A549 (cell line): ENCODE data around the gene CSMD2. TPM values are rescaled to one million over a fixed set of nuclear protein-coding genes. Genes with fewer than 3 reads are reported as not detected.

Experiments used
- ATAC-seq, 2 experiments: fragments of 200-7000 bp in 1 of 2; fragments of >200 bp in 1 of 2; cut with Nextera tagmentation in 1 of 2; cut with Tn5 transposase in 1 of 2; 3 replicates each; pipeline versions ENCODE4 v1.8.0 to v1.9.1; 2018 to 2020; ENCODE audit warnings: mild to moderate bottlenecking in 1 of 2, moderate library complexity in 1 of 2
- CTCF ChIA-PET: fragments of 300-600 bp; sonication (Branson Sonifier 250); formaldehyde crosslinking; extraction: SDS; loops from one replicate; lab custom pipeline; 2021; ENCODE audit warnings: antibody characterized with exemption, inconsistent platforms; lab: Yijun Ruan, JAX
- POLR2A ChIA-PET: fragments of 350-600 bp; formaldehyde crosslinking; extraction: SDS; loops from one replicate; lab custom pipeline; 2021; ENCODE audit warnings: antibody characterized with exemption, inconsistent platforms; lab: Yijun Ruan, JAX
- DNase-seq, 2 experiments: peaks; one replicate each; pipeline versions ENCODE4 v3.0.0 to v3.0.0-alpha.2; 2011 to 2016; ENCODE audit warnings: low read depth in 1 of 2, low spot score in 1 of 2
- FAIRE-seq: peaks from 2 replicates; lab custom pipeline; 2011; peaks lifted over from hg19 to GRCh38; lab: Jason Lieb, UNC
- H3K27ac ChIP-seq, 2 experiments: fragments of >200 bp; sonication (Bioruptor Twin); formaldehyde crosslinking; 3 replicates each; pipeline ENCODE4 v1.5.1; 2016 to 2017
- H3K4me1 ChIP-seq: fragments of >200 bp; sonication (Bioruptor Twin); formaldehyde crosslinking; 3 replicates; pipeline ENCODE4 v1.6.1; 2016
- H3K4me2 ChIP-seq: fragments of >200 bp; sonication (Bioruptor Twin); formaldehyde crosslinking; 3 replicates; pipeline ENCODE4 v1.6.1; 2016
- H3K4me3 ChIP-seq: fragments of >200 bp; sonication (Bioruptor Twin); formaldehyde crosslinking; 3 replicates; pipeline ENCODE4 v1.5.1; 2016
- H3K9me3 ChIP-seq: fragments of >200 bp; sonication (Bioruptor Twin); formaldehyde crosslinking; 3 replicates; pipeline ENCODE4 v1.6.1; 2016
- CEBPB ChIP-seq, 2 experiments: fragments of >200 bp in 1 of 2; sonication (Bioruptor Twin) in 1 of 2; formaldehyde crosslinking in 1 of 2; IDR thresholded peaks; 2 replicates each; pipeline ENCODE4 v1.6.1; 2012 to 2016
- EHF ChIP-seq: fragments of 250-450 bp; sonication (Bioruptor Pico); IDR thresholded peaks from 2 replicates; pipeline ENCODE4 v1.5.0; 2020; ENCODE audit warnings: mild to moderate bottlenecking
- ESRRA ChIP-seq: fragments of 150-350 bp; IDR thresholded peaks from 2 replicates; pipeline ENCODE4 v1.6.1; 2014; ENCODE audit warnings: mild to moderate bottlenecking, low read length, borderline replicate concordance
- FOSL2 ChIP-seq, 2 experiments: fragments of 450-650 bp in 1 of 2; fragments of >200 bp in 1 of 2; sonication (Bioruptor Twin) in 1 of 2; formaldehyde crosslinking; IDR thresholded peaks; 2 replicates each; pipeline versions ENCODE4 v1.5.0 to v1.6.1; 2016 to 2020; ENCODE audit warnings: mild to moderate bottlenecking in 1 of 2, moderate library complexity in 1 of 2
- GATA3 ChIP-seq: IDR thresholded peaks from 2 replicates; pipeline ENCODE4 v1.6.1; 2012; ENCODE audit warnings: borderline replicate concordance
- HOXA7 ChIP-seq: fragments of 250-450 bp; sonication (Bioruptor Pico); IDR thresholded peaks from 2 replicates; pipeline ENCODE4 v1.5.0; 2020; ENCODE audit warnings: mild to moderate bottlenecking, moderate library complexity
- JUNB ChIP-seq: fragments of >200 bp; sonication (Bioruptor Twin); formaldehyde crosslinking; IDR thresholded peaks from 2 replicates; pipeline ENCODE4 v1.6.1; 2016
- KDM1A ChIP-seq: fragments of 200-600 bp; sonication (generic); IDR thresholded peaks from 2 replicates; pipeline ENCODE4 v1.6.1; 2016; ENCODE audit warnings: low read depth, mild to moderate bottlenecking
- MAZ ChIP-seq: fragments of 150-350 bp; IDR thresholded peaks from 2 replicates; pipeline ENCODE4 v1.6.1; 2014; ENCODE audit warnings: antibody characterized with exemption, low read depth, low read length, borderline replicate concordance
- NPAS2 ChIP-seq: fragments of 250-450 bp; sonication (Bioruptor Pico); IDR thresholded peaks from 2 replicates; pipeline ENCODE4 v1.8.0; 2022; ENCODE audit warnings: mild to moderate bottlenecking, moderate library complexity, borderline replicate concordance
- RAD21 ChIP-seq, 2 experiments: fragments of >200 bp in 1 of 2; sonication (Bioruptor Twin) in 1 of 2; formaldehyde crosslinking in 1 of 2; IDR thresholded peaks in 1 of 2; conservative IDR thresholded peaks in 1 of 2; 2 replicates in 1 of 2; 3 replicates in 1 of 2; pipeline ENCODE4 v1.6.1; 2012 to 2018; ENCODE audit warnings: inconsistent platforms in 1 of 2
- RCOR1 ChIP-seq: fragments of 150-350 bp; IDR thresholded peaks from 2 replicates; pipeline ENCODE4 v1.6.1; 2014; ENCODE audit warnings: antibody characterized with exemption, low read length, low read depth
- SMC3 ChIP-seq: fragments of >200 bp; sonication (Bioruptor Twin); formaldehyde crosslinking; IDR thresholded peaks from 3 replicates; pipeline ENCODE4 v1.6.1; 2018; ENCODE audit warnings: inconsistent platforms
- TP53 ChIP-seq: fragments of 250-450 bp; sonication (Bioruptor Pico); IDR thresholded peaks from 2 replicates; pipeline ENCODE4 v1.5.0; 2021; ENCODE audit warnings: mild to moderate bottlenecking, moderate library complexity
- ZSCAN20 ChIP-seq: fragments of 250-450 bp; sonication (Bioruptor Pico); IDR thresholded peaks from 2 replicates; pipeline ENCODE4 v1.8.0; 2022; ENCODE audit warnings: mild to moderate bottlenecking, moderate library complexity
- WGBS: methylation state at CpG from one replicate; pipeline ENCODE4 v1.1.6; 2017; ENCODE audit errors: missing lambda C conversion rate; 5-methylcytosine and 5-hydroxymethylcytosine counted together
- polyA plus RNA-seq, 4 experiments: library from polyadenylated mRNA; depleted of rRNA in 3 of 4; stranded (reverse); fragments of >200 nt; fragmentation: RNase III in 1 of 4; extraction: RNeasy Plus Mini Kit Qiagen cat#74134 plus additional on column Dnase treatment in 1 of 4; gene quantifications; 2 replicates in 3 of 4; 3 replicates in 1 of 4; pipeline ENCODE4 v1.2.3, GENCODE V29; 2011 to 2017
- TF ChIP-seq, protein P1 (sequence below): fragments of 450-650 bp; IDR thresholded peaks from 2 replicates; pipeline ENCODE4 v1.6.1; 2014; ENCODE audit warnings: antibody characterized with exemption
- TF ChIP-seq, protein P2 (sequence below): fragments of 200-600 bp; sonication (generic); IDR thresholded peaks from 2 replicates; pipeline ENCODE4 v1.6.1; 2016; ENCODE audit warnings: antibody characterized with exemption, mild to moderate bottlenecking, moderate library complexity
- TF ChIP-seq, protein P3 (sequence below): fragments of >200 bp; sonication (Bioruptor Twin); formaldehyde crosslinking; IDR thresholded peaks from 3 replicates; pipeline ENCODE4 v1.6.1; 2016
- TF ChIP-seq, protein P4 (sequence below): fragments of 250-450 bp; sonication (Bioruptor Pico); IDR thresholded peaks from 2 replicates; pipeline ENCODE4 v1.5.0; 2021; ENCODE audit warnings: mild to moderate bottlenecking, moderate library complexity, borderline replicate concordance

CSMD2 gene
- polyA plus RNA-seq, 2 of the 4 experiments (the other 2 are of a cell fraction), result not detected

DNA sequence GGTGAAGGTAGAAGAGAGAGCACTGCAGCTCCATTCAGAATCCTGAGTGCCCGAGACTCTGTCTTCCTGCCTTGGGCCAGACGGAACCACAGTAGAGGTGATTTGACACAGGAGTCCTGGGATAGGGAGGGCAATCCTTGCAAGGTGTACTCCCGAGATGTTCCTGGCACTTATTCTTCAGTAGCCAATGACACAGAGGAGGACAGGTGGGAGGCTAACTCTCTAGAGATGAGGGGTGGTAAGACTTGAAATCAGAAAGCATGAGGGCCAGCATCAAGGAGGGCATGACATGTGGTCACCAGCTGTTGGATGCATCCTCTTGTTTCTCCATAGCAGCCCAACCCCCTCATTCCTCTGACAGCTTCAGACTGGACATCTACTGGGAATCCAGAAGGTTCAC lies 56.3 kb downstream of the CSMD2 start:
- Histone ChIP-seq H3K4me1 (no peaks in the 10 kb centered on the region), H3K4me3 (no peak overlapping the region), H3K27ac (no peak overlapping the region), H3K4me2 (no peak overlapping the region), H3K9me3 (no peaks in the 10 kb centered on the region)
- POLR2A ChIA-PET, result no interaction called here
- DNase-seq, result no peak
- 0% methylated on average over 2 of the region's 3 CpGs for WGBS
- TF ChIP-seq CEBPB (IDR thresholded peaks at IDR 0.05), result no peak
- TF ChIP-seq, protein P1, sequence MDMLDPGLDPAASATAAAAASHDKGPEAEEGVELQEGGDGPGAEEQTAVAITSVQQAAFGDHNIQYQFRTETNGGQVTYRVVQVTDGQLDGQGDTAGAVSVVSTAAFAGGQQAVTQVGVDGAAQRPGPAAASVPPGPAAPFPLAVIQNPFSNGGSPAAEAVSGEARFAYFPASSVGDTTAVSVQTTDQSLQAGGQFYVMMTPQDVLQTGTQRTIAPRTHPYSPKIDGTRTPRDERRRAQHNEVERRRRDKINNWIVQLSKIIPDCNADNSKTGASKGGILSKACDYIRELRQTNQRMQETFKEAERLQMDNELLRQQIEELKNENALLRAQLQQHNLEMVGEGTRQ, result no peak
- TF ChIP-seq GATA3, result no peak
- TF ChIP-seq TP53, result no peak
- TF ChIP-seq, protein P2, sequence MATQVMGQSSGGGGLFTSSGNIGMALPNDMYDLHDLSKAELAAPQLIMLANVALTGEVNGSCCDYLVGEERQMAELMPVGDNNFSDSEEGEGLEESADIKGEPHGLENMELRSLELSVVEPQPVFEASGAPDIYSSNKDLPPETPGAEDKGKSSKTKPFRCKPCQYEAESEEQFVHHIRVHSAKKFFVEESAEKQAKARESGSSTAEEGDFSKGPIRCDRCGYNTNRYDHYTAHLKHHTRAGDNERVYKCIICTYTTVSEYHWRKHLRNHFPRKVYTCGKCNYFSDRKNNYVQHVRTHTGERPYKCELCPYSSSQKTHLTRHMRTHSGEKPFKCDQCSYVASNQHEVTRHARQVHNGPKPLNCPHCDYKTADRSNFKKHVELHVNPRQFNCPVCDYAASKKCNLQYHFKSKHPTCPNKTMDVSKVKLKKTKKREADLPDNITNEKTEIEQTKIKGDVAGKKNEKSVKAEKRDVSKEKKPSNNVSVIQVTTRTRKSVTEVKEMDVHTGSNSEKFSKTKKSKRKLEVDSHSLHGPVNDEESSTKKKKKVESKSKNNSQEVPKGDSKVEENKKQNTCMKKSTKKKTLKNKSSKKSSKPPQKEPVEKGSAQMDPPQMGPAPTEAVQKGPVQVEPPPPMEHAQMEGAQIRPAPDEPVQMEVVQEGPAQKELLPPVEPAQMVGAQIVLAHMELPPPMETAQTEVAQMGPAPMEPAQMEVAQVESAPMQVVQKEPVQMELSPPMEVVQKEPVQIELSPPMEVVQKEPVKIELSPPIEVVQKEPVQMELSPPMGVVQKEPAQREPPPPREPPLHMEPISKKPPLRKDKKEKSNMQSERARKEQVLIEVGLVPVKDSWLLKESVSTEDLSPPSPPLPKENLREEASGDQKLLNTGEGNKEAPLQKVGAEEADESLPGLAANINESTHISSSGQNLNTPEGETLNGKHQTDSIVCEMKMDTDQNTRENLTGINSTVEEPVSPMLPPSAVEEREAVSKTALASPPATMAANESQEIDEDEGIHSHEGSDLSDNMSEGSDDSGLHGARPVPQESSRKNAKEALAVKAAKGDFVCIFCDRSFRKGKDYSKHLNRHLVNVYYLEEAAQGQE, result 0 out of 2 replicates have a peak, but pooled peaks have one; percentile 3
- no peak for TF ChIP-seq JUNB
- no peak for TF ChIP-seq ZSCAN20 (CRISPR knock-in tag)
- TF ChIP-seq FOSL2 (IDR thresholded peaks at IDR 0.05), result no peak
- TF ChIP-seq FOSL2 (CRISPR knock-in tag; IDR thresholded peaks at IDR 0.05), result no peak
- TF ChIP-seq, protein P3, sequence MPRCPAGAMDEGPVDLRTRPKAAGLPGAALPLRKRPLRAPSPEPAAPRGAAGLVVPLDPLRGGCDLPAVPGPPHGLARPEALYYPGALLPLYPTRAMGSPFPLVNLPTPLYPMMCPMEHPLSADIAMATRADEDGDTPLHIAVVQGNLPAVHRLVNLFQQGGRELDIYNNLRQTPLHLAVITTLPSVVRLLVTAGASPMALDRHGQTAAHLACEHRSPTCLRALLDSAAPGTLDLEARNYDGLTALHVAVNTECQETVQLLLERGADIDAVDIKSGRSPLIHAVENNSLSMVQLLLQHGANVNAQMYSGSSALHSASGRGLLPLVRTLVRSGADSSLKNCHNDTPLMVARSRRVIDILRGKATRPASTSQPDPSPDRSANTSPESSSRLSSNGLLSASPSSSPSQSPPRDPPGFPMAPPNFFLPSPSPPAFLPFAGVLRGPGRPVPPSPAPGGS, result no peak
- no peak for FAIRE-seq
- CTCF ChIA-PET, result no interaction called here
- no peak for ATAC-seq

DNA sequence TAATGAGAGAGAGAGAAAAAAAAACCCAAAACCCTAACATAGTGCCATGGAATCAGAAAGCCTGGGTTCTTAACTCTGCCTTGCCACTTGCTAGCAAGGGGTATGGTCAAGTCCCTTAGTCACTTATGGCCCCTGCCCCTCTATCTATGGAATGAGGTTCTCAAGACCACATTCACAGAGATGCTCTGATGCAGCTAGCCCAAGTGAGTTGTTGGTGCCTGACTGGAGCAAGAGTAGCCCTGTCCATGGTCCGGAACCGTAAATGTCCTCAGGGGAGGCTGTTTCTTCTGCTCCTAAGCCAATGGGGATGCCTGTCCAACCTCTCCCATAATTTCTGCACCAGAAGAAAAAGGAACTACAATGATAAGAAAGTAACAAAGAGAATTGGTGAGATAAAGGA lies 56.8 kb downstream of the CSMD2 start:
- POLR2A ChIA-PET, result no interaction called here
- CTCF ChIA-PET, result no interaction called here
- H3K4me2 ChIP-seq, result no peak overlapping the region
- no peak for FAIRE-seq
- TF ChIP-seq, protein P2, result peak; percentile 28; the same call in 1 of the 2 replicates
- TF ChIP-seq KDM1A (no peak), RCOR1 (no peak), EHF (CRISPR knock-in tag) (no peak)
- TF ChIP-seq, all 56 proteins: peak for 1
- no peaks in the 10 kb centered on the region for H3K9me3 ChIP-seq
- 10% methylated on average over 2 of the region's 2 CpGs for WGBS
- no peak overlapping the region for H3K4me3 ChIP-seq
- DNase-seq (no peak), ATAC-seq (no peak)
- H3K4me1 ChIP-seq, result no peaks in the 10 kb centered on the region
- H3K27ac ChIP-seq, result no peak overlapping the region

DNA sequence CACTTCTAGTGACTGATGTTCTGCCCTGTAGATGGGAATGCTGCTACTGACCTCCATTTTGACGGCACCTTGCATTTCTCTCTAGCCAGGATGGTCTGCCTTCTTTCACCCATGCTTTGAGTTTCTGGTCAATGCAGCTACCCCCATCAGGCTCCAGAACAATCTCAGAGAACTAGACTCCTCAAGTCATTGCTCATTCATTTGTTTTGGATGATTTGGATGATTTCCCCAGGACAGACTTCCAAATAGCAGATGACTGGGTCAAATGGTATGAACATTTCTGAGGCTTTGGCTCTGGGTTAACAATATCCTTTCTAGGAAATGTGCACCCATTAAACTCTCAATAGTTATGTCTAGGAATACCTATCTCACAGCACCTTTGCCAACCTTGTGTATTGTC lies 63.9 kb downstream of the CSMD2 start:
- Histone ChIP-seq H3K4me3 (no peak overlapping the region), H3K9me3 (no peaks in the 10 kb centered on the region), H3K4me1 (no peaks in the 10 kb centered on the region), H3K27ac (no peak overlapping the region), H3K4me2 (no peak overlapping the region)
- POLR2A ChIA-PET, result no interaction called here
- whole genome bisulfite sequencing, result 0% methylated on average over 1 of the region's 1 CpG
- FAIRE-seq, result no peak
- no peak for ATAC-seq
- DNase-seq, result no peak
- TF ChIP-seq GATA3, result no peak
- TF ChIP-seq SMC3, result no peak
- TF ChIP-seq MAZ, result no peak
- no peak for TF ChIP-seq ESRRA
- TF ChIP-seq, protein P4, sequence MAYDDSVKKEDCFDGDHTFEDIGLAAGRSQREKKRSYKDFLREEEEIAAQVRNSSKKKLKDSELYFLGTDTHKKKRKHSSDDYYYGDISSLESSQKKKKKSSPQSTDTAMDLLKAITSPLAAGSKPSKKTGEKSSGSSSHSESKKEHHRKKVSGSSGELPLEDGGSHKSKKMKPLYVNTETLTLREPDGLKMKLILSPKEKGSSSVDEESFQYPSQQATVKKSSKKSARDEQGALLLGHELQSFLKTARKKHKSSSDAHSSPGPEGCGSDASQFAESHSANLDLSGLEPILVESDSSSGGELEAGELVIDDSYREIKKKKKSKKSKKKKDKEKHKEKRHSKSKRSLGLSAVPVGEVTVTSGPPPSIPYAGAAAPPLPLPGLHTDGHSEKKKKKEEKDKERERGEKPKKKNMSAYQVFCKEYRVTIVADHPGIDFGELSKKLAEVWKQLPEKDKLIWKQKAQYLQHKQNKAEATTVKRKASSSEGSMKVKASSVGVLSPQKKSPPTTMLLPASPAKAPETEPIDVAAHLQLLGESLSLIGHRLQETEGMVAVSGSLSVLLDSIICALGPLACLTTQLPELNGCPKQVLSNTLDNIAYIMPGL (CRISPR knock-in tag), result no peak
- TF ChIP-seq HOXA7 (CRISPR knock-in tag), result no peak
- no peak for TF ChIP-seq NPAS2
- no peak for TF ChIP-seq RAD21 (conservative IDR thresholded peaks at IDR 0.05 in 1 of 2, IDR thresholded peaks at IDR 0.05 in 1 of 2)
- CTCF ChIA-PET, result no interaction called here
